HepG2 (cell line): Measurements from ENCODE around the gene PLEKHB2.

Source experiments
- CEBPB ChIP-seq: IDR thresholded peaks from 2 replicates; pipeline ENCODE4 v1.6.1; 2011; ENCODE audit warnings: low read depth, low read length, improper control_type of control experiment, borderline replicate concordance
- ELF3 ChIP-seq: IDR thresholded peaks from 2 replicates; pipeline ENCODE4 v1.6.1; 2016; ENCODE audit warnings: missing genetic modification reagents, missing compliant biosample characterization
- RXRA ChIP-seq: sonication (generic); formaldehyde crosslinking; IDR thresholded peaks from 2 replicates; pipeline ENCODE4 v1.5.1; 2020; ENCODE audit warnings: missing genetic modification reagents
- ZNF318 ChIP-seq: sonication (generic); formaldehyde crosslinking; IDR thresholded peaks from 2 replicates; pipeline ENCODE4 v1.4.0; 2020; ENCODE audit warnings: mild to moderate bottlenecking, missing genetic modification reagents

- TF ChIP-seq ELF3 (CRISPR knock-in tag) (no peak), RXRA (CRISPR knock-in tag) (no peak), CEBPB (no peak), ZNF318 (no peak)
Measured at GRCh38 chr2:131168538-131168937, 63.4 kb downstream of the PLEKHB2 start.
